ENCODE results near the gene PTPN4. TPM values are rescaled to one million over a fixed set of nuclear protein-coding genes. Genes with fewer than 3 reads are reported as not detected.

The PTPN4 gene
- total and polyA plus RNA-seq, 9 of the 15 experiments (the other 6 are each of a cell fraction or from before 2014, with no cell fraction given) = 5.0 to 32.8 (median 27.3) TPM

- in situ Hi-C loops (cut with MboI) = no loop called here
- CTCF ChIA-PET (ENCODE audit: low intra/inter-chr PET ratio) = no interaction called here
- FAIRE-seq = no peak
These were observed 59.1 kb downstream of the PTPN4 start for GRCh38 chr2:119818792-119819191.

DNA sequence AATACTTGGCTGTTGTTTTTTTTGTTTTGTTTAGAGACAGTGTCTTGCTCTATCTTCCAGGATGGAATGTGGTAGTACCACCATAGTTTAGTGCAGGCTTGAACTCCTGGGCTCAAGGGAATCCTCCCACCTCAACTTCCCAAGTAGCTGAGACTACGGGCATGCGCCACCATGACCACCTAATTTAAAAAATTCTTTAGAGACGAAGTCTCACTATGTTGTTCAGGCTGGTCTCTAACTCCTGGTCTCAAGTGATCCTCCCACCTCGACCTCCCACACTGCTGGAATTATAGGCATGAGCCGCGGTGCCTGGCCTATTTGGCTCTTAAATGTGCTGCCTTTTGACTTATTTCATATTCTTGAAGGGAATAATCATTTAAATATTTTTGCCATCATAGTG is 60.1 kb downstream of the PTPN4 start:
- H3K4me1 ChIP-seq (replicated peaks in 1 of 2; ENCODE audit: control insufficient read depth in 2 of 2, insufficient read depth in 2 of 2, low read length in 2 of 2) = 0 out of 5 replicates have a peak, but pooled peaks cover 0 to 3% of the 10 kb centered on the region in 2 experiments
- in situ Hi-C loops (cut with MboI) = no loop called here
- H3K79me2 ChIP-seq (ENCODE audit: control insufficient read depth, insufficient read depth, low read length) = peaks cover 9% of the 10 kb centered on the region; the same call in 2 of the 3 replicates
- H3K9me1 ChIP-seq (ENCODE audit: control insufficient read depth, insufficient read depth, low read length) = no peaks in the 10 kb centered on the region
- FAIRE-seq (no peak), DNase-seq (ENCODE audit: extremely low read depth in 1 of 4, low spot score in 3 of 4) (no peak), ATAC-seq (no peak)
- H3K27me3 ChIP-seq (ENCODE audit: control insufficient read depth in 2 of 2, insufficient read depth in 2 of 2, low read length in 2 of 2) = no peaks in the 10 kb centered on the region
- CTCF ChIA-PET (ENCODE audit: low intra/inter-chr PET ratio) = no interaction called here
- WGBS (ENCODE audit: insufficient coverage, low coverage, missing lambda C conversion rate) = 68% methylated on average over 6 of the region's 6 CpGs
- BruUV-seq (replicated peaks) = no TSS peak
- H3K9ac ChIP-seq (ENCODE audit: insufficient read depth in 1 of 2, low read depth in 2 of 2, low read length in 2 of 2) = no peak overlapping the region
- POLR2A ChIA-PET = interaction anchor here (1.4 to 1.6 kb wide), 2 partner anchors 15 to 59 kb away, joined by 3 read pairs; no protein-coding TSS in a partner anchor
- no peak overlapping the region for H2AFZ ChIP-seq (ENCODE audit: low read depth, low read length)
- no peak overlapping the region for H3K4me2 ChIP-seq (ENCODE audit: insufficient read depth, low read length)
- H3K9me3 ChIP-seq (replicated peaks; ENCODE audit: control insufficient read depth, insufficient read depth, low read depth, low read length) = no peaks in the 10 kb centered on the region
- intact Hi-C loops (cut with micrococcal nuclease) = no loop called here
- H4K20me1 ChIP-seq (replicated peaks; ENCODE audit: control insufficient read depth, insufficient read depth, low read length) = no peaks in the 10 kb centered on the region; the same call in 1 of the 2 replicates
- H3K27ac ChIP-seq (ENCODE audit: extremely low read depth, low read depth, low read length) = no peak overlapping the region
- no peak overlapping the region for H3K4me3 ChIP-seq
- H3K36me3 ChIP-seq (ENCODE audit: control insufficient read depth, insufficient read depth, low read length) = no peaks in the 10 kb centered on the region
- TF ChIP-seq HMGXB4 (CRISPR knock-in tag; IDR thresholded peaks at IDR 0.05) (no peak), HMG20A (CRISPR knock-in tag; conservative IDR thresholded peaks at IDR 0.05) (no peak), POLR2H (tag; IDR thresholded peaks at IDR 0.05; ENCODE audit: low read depth) (no peak), ZNF449 (CRISPR knock-in tag; IDR thresholded peaks at IDR 0.05) (no peak), ATF7 (IDR thresholded peaks at IDR 0.05) (no peak), MCM3 (IDR thresholded peaks at IDR 0.05) (no peak)
- TF ChIP-seq, protein P1, sequence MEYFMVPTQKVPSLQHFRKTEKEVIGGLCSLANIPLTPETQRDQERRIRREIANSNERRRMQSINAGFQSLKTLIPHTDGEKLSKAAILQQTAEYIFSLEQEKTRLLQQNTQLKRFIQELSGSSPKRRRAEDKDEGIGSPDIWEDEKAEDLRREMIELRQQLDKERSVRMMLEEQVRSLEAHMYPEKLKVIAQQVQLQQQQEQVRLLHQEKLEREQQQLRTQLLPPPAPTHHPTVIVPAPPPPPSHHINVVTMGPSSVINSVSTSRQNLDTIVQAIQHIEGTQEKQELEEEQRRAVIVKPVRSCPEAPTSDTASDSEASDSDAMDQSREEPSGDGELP (CRISPR knock-in tag; IDR thresholded peaks at IDR 0.05; ENCODE audit: borderline replicate concordance) = no peak
- TF ChIP-seq, protein P2, sequence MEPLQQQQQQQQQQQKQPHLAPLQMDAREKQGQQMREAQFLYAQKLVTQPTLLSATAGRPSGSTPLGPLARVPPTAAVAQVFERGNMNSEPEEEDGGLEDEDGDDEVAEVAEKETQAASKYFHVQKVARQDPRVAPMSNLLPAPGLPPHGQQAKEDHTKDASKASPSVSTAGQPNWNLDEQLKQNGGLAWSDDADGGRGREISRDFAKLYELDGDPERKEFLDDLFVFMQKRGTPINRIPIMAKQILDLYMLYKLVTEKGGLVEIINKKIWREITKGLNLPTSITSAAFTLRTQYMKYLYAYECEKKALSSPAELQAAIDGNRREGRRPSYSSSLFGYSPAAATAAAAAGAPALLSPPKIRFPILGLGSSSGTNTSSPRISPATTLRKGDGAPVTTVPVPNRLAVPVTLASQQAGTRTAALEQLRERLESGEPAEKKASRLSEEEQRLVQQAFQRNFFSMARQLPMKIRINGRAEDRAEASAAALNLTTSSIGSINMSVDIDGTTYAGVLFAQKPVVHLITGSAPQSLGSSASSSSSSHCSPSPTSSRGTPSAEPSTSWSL (CRISPR knock-in tag; IDR thresholded peaks at IDR 0.05; ENCODE audit: borderline replicate concordance) = no peak

More at GRCh38 chr2:119818792-119819191, 59.1 kb downstream of the PTPN4 start:
- intact Hi-C loops (cut with micrococcal nuclease) = no loop called here
- DNase-seq (ENCODE audit: extremely low read depth in 1 of 4, low spot score in 3 of 4) (no peak), ATAC-seq (no peak)
- H3K27ac ChIP-seq (ENCODE audit: extremely low read depth, low read depth, low read length) = no peak overlapping the region
- no peak overlapping the region for H3K9ac ChIP-seq (ENCODE audit: insufficient read depth in 1 of 2, low read depth in 2 of 2, low read length in 2 of 2)
- H3K36me3 ChIP-seq (ENCODE audit: control insufficient read depth, insufficient read depth, low read length) = no peaks in the 10 kb centered on the region
- 81% methylated on average over 2 of the region's 2 CpGs for WGBS (ENCODE audit: insufficient coverage, low coverage, missing lambda C conversion rate)
- no peak overlapping the region for H2AFZ ChIP-seq (ENCODE audit: low read depth, low read length)
- POLR2A ChIA-PET = interaction anchor here (1.4 to 1.6 kb wide), 2 partner anchors 16 to 58 kb away, joined by 3 read pairs; no protein-coding TSS in a partner anchor
- H4K20me1 ChIP-seq (replicated peaks; ENCODE audit: control insufficient read depth, insufficient read depth, low read length) = no peaks in the 10 kb centered on the region; the same call in 1 of the 2 replicates
- H3K9me1 ChIP-seq (ENCODE audit: control insufficient read depth, insufficient read depth, low read length) = no peaks in the 10 kb centered on the region
- H3K4me1 ChIP-seq (replicated peaks in 1 of 2; ENCODE audit: control insufficient read depth in 2 of 2, insufficient read depth in 2 of 2, low read length in 2 of 2) = 0 out of 5 replicates have a peak, but pooled peaks cover 0 to 3% of the 10 kb centered on the region in 2 experiments
- H3K27me3 ChIP-seq (ENCODE audit: control insufficient read depth in 2 of 2, insufficient read depth in 2 of 2, low read length in 2 of 2) = no peaks in the 10 kb centered on the region
- no peak overlapping the region for H3K4me2 ChIP-seq (ENCODE audit: insufficient read depth, low read length)
- BruUV-seq (replicated peaks) = no TSS peak
- no peak overlapping the region for H3K4me3 ChIP-seq
- H3K79me2 ChIP-seq (ENCODE audit: control insufficient read depth, insufficient read depth, low read length) = peaks cover 6% of the 10 kb centered on the region; the same call in 1 of the 3 replicates
- H3K9me3 ChIP-seq (replicated peaks; ENCODE audit: control insufficient read depth, insufficient read depth, low read depth, low read length) = no peaks in the 10 kb centered on the region
- no peak for TF ChIP-seq FOSL1 (tag; conservative IDR thresholded peaks at IDR 0.05)

All from K562 (cell line).